IMR-90 (cell line): Measurements from ENCODE around the gene MEF2C. TPM values are rescaled to one million over a fixed set of nuclear protein-coding genes. Genes with fewer than 3 reads are reported as not detected.

Experiments
- ATAC-seq: fragments of 200-7000 bp; cut with Tn5 transposase; 2 replicates; pipeline ENCODE4 v1.9.1; 2020; ENCODE audit warnings: low read depth, mild to moderate bottlenecking, moderate library complexity
- BruUV-seq: library from RNA; stranded (reverse); fragments of 400-500 nt; replicated peaks from 2 replicates; lab custom pipeline; 2021; lab: Mats Ljungman, UMichigan
- CTCF ChIA-PET: fragments of 300-600 bp; formaldehyde crosslinking; extraction: SDS; loops from one replicate; lab custom pipeline; 2021; ENCODE audit warnings: antibody characterized with exemption; lab: Yijun Ruan, JAX
- POLR2A ChIA-PET: fragments of 300-600 bp; sonication (Branson Sonifier 250); formaldehyde crosslinking; loops from one replicate; lab custom pipeline; 2022; ENCODE audit warnings: antibody characterized with exemption; ENCODE audit not compliant: unreplicated experiment; lab: Charles Lee
- DNase-seq: peaks from one replicate; pipeline ENCODE4 v3.0.0; 2013
- H2AFZ ChIP-seq: replicated peaks from 2 replicates; pipeline ENCODE3; 2013; ENCODE audit warnings: low read length, mild to moderate bottlenecking; ENCODE audit not compliant: poor library complexity
- H2AK5ac ChIP-seq: 2 replicates; pipeline ENCODE4 v1.6.1; 2013; ENCODE audit warnings: low read depth, low read length, inconsistent platforms
- H2AK9ac ChIP-seq: replicated peaks from 2 replicates; pipeline ENCODE3; 2013; ENCODE audit warnings: mild to moderate bottlenecking, low read depth, low read length, moderate library complexity; ENCODE audit not compliant: poor library complexity
- H2BK120ac ChIP-seq: 2 replicates; pipeline ENCODE4 v1.6.1; 2013; ENCODE audit warnings: low read depth, low read length, inconsistent platforms
- H2BK15ac ChIP-seq: 3 replicates; pipeline ENCODE4 v1.6.1; 2013; ENCODE audit warnings: low read depth, low read length, inconsistent platforms
- H2BK20ac ChIP-seq: 2 replicates; pipeline ENCODE4 v1.6.1; 2013; ENCODE audit warnings: low read depth, mild to moderate bottlenecking, inconsistent platforms, low read length, moderate library complexity
- H2BK5ac ChIP-seq: 2 replicates; pipeline ENCODE4 v1.6.1; 2013; ENCODE audit warnings: mild to moderate bottlenecking, low read depth, low read length, inconsistent platforms; ENCODE audit not compliant: poor library complexity, severe bottlenecking
- H3K14ac ChIP-seq: replicated peaks from 2 replicates; pipeline ENCODE4 v1.6.1; 2013; ENCODE audit warnings: low read depth, low read length, inconsistent platforms
- H3K18ac ChIP-seq: 2 replicates; pipeline ENCODE4 v1.6.1; 2013; ENCODE audit warnings: low read depth, low read length, control low read depth
- H3K23ac ChIP-seq: 2 replicates; pipeline ENCODE4 v1.6.1; 2013; ENCODE audit warnings: low read depth, low read length, inconsistent platforms
- H3K27ac ChIP-seq: 2 replicates; pipeline ENCODE4 v1.5.1; 2013; ENCODE audit warnings: mild to moderate bottlenecking, control low read depth, low read length; ENCODE audit not compliant: insufficient read depth
- H3K27me3 ChIP-seq: 2 replicates; pipeline ENCODE4 v1.6.1; 2013; ENCODE audit warnings: low read length; ENCODE audit not compliant: control insufficient read depth, insufficient read depth
- H3K36me3 ChIP-seq: 2 replicates; pipeline ENCODE4 v1.6.1; 2013; ENCODE audit warnings: low read length, mixed read lengths; ENCODE audit not compliant: control insufficient read depth, insufficient read depth
- H3K4ac ChIP-seq: 2 replicates; pipeline ENCODE4 v1.6.1; 2013; ENCODE audit warnings: low read depth, low read length, inconsistent platforms
- H3K4me1 ChIP-seq: 2 replicates; pipeline ENCODE4 v1.6.1; 2013; ENCODE audit warnings: low read length, mixed read lengths; ENCODE audit not compliant: control insufficient read depth, insufficient read depth
- H3K4me2 ChIP-seq: 2 replicates; pipeline ENCODE4 v1.6.1; 2013; ENCODE audit warnings: low read depth, mild to moderate bottlenecking, control low read depth, low read length, moderate library complexity
- H3K4me3 ChIP-seq: 2 replicates; pipeline ENCODE4 v1.5.1; 2013; ENCODE audit warnings: low read depth, mild to moderate bottlenecking, control low read depth, low read length, moderate library complexity; ENCODE audit not compliant: insufficient read depth
- H3K56ac ChIP-seq: 2 replicates; pipeline ENCODE4 v1.6.1; 2013; ENCODE audit warnings: low read length, inconsistent platforms; ENCODE audit not compliant: insufficient read depth; ENCODE audit errors: extremely low read depth
- H3K79me1 ChIP-seq, 2 experiments: 2 replicates each; pipeline ENCODE4 v1.6.1; 2013; ENCODE audit warnings: low read length in 2 of 2, inconsistent platforms in 1 of 2, low read depth in 1 of 2
- H3K9ac ChIP-seq: 2 replicates; pipeline ENCODE4 v1.6.1; 2013; ENCODE audit warnings: low read depth, low read length, control low read depth
- H3K9me1 ChIP-seq: 2 replicates; pipeline ENCODE4 v1.6.1; 2013; ENCODE audit warnings: low read length, inconsistent platforms; ENCODE audit not compliant: insufficient read depth
- H3K9me3 ChIP-seq: 2 replicates; pipeline ENCODE4 v1.6.1; 2013; ENCODE audit warnings: low read length; ENCODE audit not compliant: control insufficient read depth, insufficient read depth
- H4K20me1 ChIP-seq: 2 replicates; pipeline ENCODE4 v1.6.1; 2013; ENCODE audit warnings: low read length, inconsistent platforms; ENCODE audit not compliant: insufficient read depth
- H4K5ac ChIP-seq: 2 replicates; pipeline ENCODE4 v1.6.1; 2013; ENCODE audit warnings: mild to moderate bottlenecking, low read depth, low read length, control low read depth
- H4K8ac ChIP-seq, 2 experiments: 2 replicates each; pipeline ENCODE4 v1.6.1; 2013; ENCODE audit warnings: low read depth in 2 of 2, low read length in 2 of 2, control low read depth in 1 of 2, inconsistent platforms in 1 of 2
- H4K91ac ChIP-seq: 2 replicates; pipeline ENCODE4 v1.6.1; 2013; ENCODE audit warnings: low read depth, low read length, inconsistent platforms; ENCODE audit not compliant: insufficient read depth
- BHLHE40 ChIP-seq: fragments of 150-350 bp; IDR thresholded peaks from 2 replicates; pipeline ENCODE4 v1.6.1; 2016; ENCODE audit warnings: mild to moderate bottlenecking, low read depth, low read length
- CEBPB ChIP-seq: IDR thresholded peaks from 2 replicates; pipeline ENCODE4 v1.6.1; 2012; ENCODE audit warnings: low read depth, low read length, improper control_type of control experiment
- ELK1 ChIP-seq: fragments of 150-350 bp; IDR thresholded peaks from 2 replicates; pipeline ENCODE4 v1.6.1; 2016; ENCODE audit warnings: low read depth, mild to moderate bottlenecking, low read length, moderate library complexity, borderline replicate concordance
- WGBS, 2 experiments: methylation state at CpG; one replicate each; pipeline versions ENCODE4 v1.1.5 to v1.1.7; 2013; ENCODE audit warnings: missing lambda C conversion rate in 2 of 2; ENCODE audit not compliant: insufficient read length in 1 of 2; ENCODE audit errors: extremely low coverage in 2 of 2; 5-methylcytosine and 5-hydroxymethylcytosine counted together
- dilution Hi-C: fragments of 300-500 bp; cut with HindIII; formaldehyde crosslinking; loops from one replicate; pipeline ENCODE4 v1.14.3; 2018; ENCODE audit warnings: low sequenced_read_pairs; ENCODE audit not compliant: unreplicated experiment
- in situ Hi-C: fragments of 300-500 bp; cut with MboI; formaldehyde crosslinking; loops from 3 replicates; pipeline ENCODE4 v1.14.3; 2019; ENCODE audit warnings: low sequenced_read_pairs, inconsistent platforms, mixed read lengths
- intact Hi-C: fragments of 100-400 bp; cut with micrococcal nuclease; formaldehyde crosslinking; loops from 2 replicates; pipeline ENCODE4 v1.10.0; 2022
- polyA plus RNA-seq, 3 experiments: library from polyadenylated mRNA; depleted of rRNA; stranded (reverse); fragments of >200 nt; gene quantifications; 2 replicates each; pipeline ENCODE4 v1.2.3, GENCODE V29; 2012; ENCODE audit warnings: low replicate concordance in 1 of 3
- total RNA-seq: library from RNA; depleted of rRNA; stranded (reverse); fragments of >200 nt; gene quantifications from 2 replicates; pipeline ENCODE4 v1.2.3, GENCODE V29; 2012

Gene MEF2C
- total and polyA plus RNA-seq, 2 of the 4 experiments (the other 2 are of a cell fraction), result 1.5 to 6.8 TPM

- intact Hi-C loops (no loop called here), in situ Hi-C loops (loop anchor here (10.0 kb wide), 2 partner anchors 898 to 1258 kb away; no protein-coding TSS in a partner anchor), dilution Hi-C loops (no loop called here)
- WGBS, 2 experiments, result 0% methylated on average over 3 of the region's 5 CpGs; no CpG with 5 or more reads in 1 of the 2 experiments
- TF ChIP-seq BHLHE40, result no peak
- TF ChIP-seq CEBPB, result no peak
- TF ChIP-seq ELK1, result no peak
- H3K9ac ChIP-seq, result no peak overlapping the region
- H3K9me1 ChIP-seq, result no peaks in the 10 kb centered on the region
- no peak overlapping the region for H3K4ac ChIP-seq
- no peak overlapping the region for H2BK5ac ChIP-seq
- H3K4me1 ChIP-seq, result peaks cover 2% of the 10 kb centered on the region; the same call in 1 of the 2 replicates
- no peak overlapping the region for H3K4me2 ChIP-seq
- no peaks in the 10 kb centered on the region for H3K79me1 ChIP-seq
- no peak overlapping the region for H2BK20ac ChIP-seq
- no peak overlapping the region for H3K18ac ChIP-seq
- no peak overlapping the region for H2AFZ ChIP-seq
- H4K8ac ChIP-seq, result no peak overlapping the region
- no peaks in the 10 kb centered on the region; the same call in 1 of the 2 replicates for H4K20me1 ChIP-seq
- H3K14ac ChIP-seq, result no peak overlapping the region
- CTCF ChIA-PET, result interaction anchor here (4.1 to 4.3 kb wide), 2 partner anchors 8 to 902 kb away, joined by 19 to 26 read pairs; no protein-coding TSS in a partner anchor
- H4K5ac ChIP-seq, result no peak overlapping the region
- DNase-seq, result no peak
- no peak overlapping the region for H3K27ac ChIP-seq
- H2BK120ac ChIP-seq, result no peak overlapping the region
- H2AK9ac ChIP-seq, result no peak overlapping the region
- peaks cover 8% of the 10 kb centered on the region for H3K9me3 ChIP-seq
- POLR2A ChIA-PET, result no interaction called here
- no TSS peak for BruUV-seq
- H3K23ac ChIP-seq, result no peak overlapping the region
- no peak overlapping the region for H2AK5ac ChIP-seq
- H3K27me3 ChIP-seq, result peaks cover 85% of the 10 kb centered on the region
- H2BK15ac ChIP-seq, result no peak overlapping the region
- no peaks in the 10 kb centered on the region for H3K36me3 ChIP-seq
- no peak overlapping the region for H3K56ac ChIP-seq
- no peak for ATAC-seq
- H3K4me3 ChIP-seq, result no peak overlapping the region
- no peak overlapping the region for H4K91ac ChIP-seq
Observed at GRCh38 chr5:88682881-88683361, 200.1 kb downstream of the MEF2C start.
